Stimulated activated CD4-positive, alpha-beta T cell treated with anti-CD3 and anti-CD28 coated beads, Interleukin-1b, Interleukin-23, amount 100 ng/mL, for 24 hours (primary cell): ENCODE measurements around the gene MGLL.
A peak's percentile ranks its signal among the peaks of the same experiment; 100 is the strongest.
"Not testable (repeated sequence)": the region's sequence is repeated elsewhere in the genome, so short reads cannot be mapped to it uniquely, and the experiment has no call there.

ENCODE experiments used
- DNase-seq, 4 experiments: peaks; one replicate each; pipeline ENCODE4 v3.0.0-alpha.2; 2020; ENCODE audit warnings: low read depth in 4 of 4, low spot score in 1 of 4

MGLL gene

GRCh38 chr3:127711021-127711695 is 111.2 kb downstream of the MGLL start:
- DNase-seq, result no peak

GRCh38 chr3:127710155-127710941 is 112.0 kb downstream of the MGLL start:
- no peak for DNase-seq

- no peak for DNase-seq
Measured at GRCh38 chr3:127709320-127710060, 112.8 kb downstream of the MGLL start.

GRCh38 chr3:127708837-127709236 is 113.5 kb downstream of the MGLL start:
- no peak for DNase-seq

GRCh38 chr3:127707851-127708411 is 114.4 kb downstream of the MGLL start:
- DNase-seq, result no peak

- no peak for DNase-seq
Measured at GRCh38 chr3:127706785-127707351, 115.4 kb downstream of the MGLL start.

GRCh38 chr3:127706312-127706711 is 116.0 kb downstream of the MGLL start:
- no peak for DNase-seq

- DNase-seq, result not testable (repeated sequence)
Measured at GRCh38 chr3:127704840-127705239, 117.5 kb downstream of the MGLL start.

- DNase-seq, result no peak
Measured at GRCh38 chr3:127702151-127702578, 120.2 kb downstream of the MGLL start.

GRCh38 chr3:127701280-127701911 is 120.9 kb downstream of the MGLL start:
- no peak for DNase-seq

GRCh38 chr3:127700406-127700805 is 121.9 kb downstream of the MGLL start:
- no peak for DNase-seq

GRCh38 chr3:127699416-127700300 is 122.7 kb downstream of the MGLL start:
- no peak for DNase-seq

GRCh38 chr3:127698691-127699415 is 123.5 kb downstream of the MGLL start:
- DNase-seq, result no peak

GRCh38 chr3:127698286-127698685 is 124.0 kb downstream of the MGLL start:
- no peak for DNase-seq

GRCh38 chr3:127697551-127698240 is 124.6 kb downstream of the MGLL start:
- DNase-seq, result peak in 1 of 4 experiments; percentile 29

GRCh38 chr3:127694467-127695215 is 127.7 kb downstream of the MGLL start:
- peak in 1 of 4 experiments; percentile 21 for DNase-seq

GRCh38 chr3:127693336-127693843 is 128.9 kb downstream of the MGLL start:
- DNase-seq, result no peak
